HEK293 (cell line): ENCODE data around the gene ZNF629.
A peak's percentile ranks its signal among the peaks of the same experiment; 100 is the strongest.

Experiments used
- ATF2 ChIP-seq: fragments of 450-650 bp; formaldehyde crosslinking; IDR thresholded peaks from 2 replicates; pipeline ENCODE4 v1.5.1; 2016; ENCODE audit warnings: missing biosample characterization, missing genetic modification characterization, low read depth
- GFI1B ChIP-seq: fragments of 450-650 bp; formaldehyde crosslinking; IDR thresholded peaks from 2 replicates; pipeline ENCODE4 v1.5.1; 2016; ENCODE audit warnings: missing biosample characterization, missing genetic modification characterization
- OSR2 ChIP-seq: fragments of 450-650 bp; formaldehyde crosslinking; IDR thresholded peaks from 2 replicates; pipeline ENCODE4 v1.5.1; 2016; ENCODE audit warnings: missing biosample characterization, missing genetic modification characterization
- OVOL3 ChIP-seq: fragments of 450-650 bp; formaldehyde crosslinking; IDR thresholded peaks from 2 replicates; pipeline ENCODE4 v1.5.1; 2016; ENCODE audit warnings: missing biosample characterization, missing genetic modification characterization
- PATZ1 ChIP-seq: fragments of 450-650 bp; formaldehyde crosslinking; IDR thresholded peaks from 2 replicates; pipeline ENCODE4 v1.5.1; 2016; ENCODE audit warnings: missing biosample characterization, missing genetic modification characterization
- PRDM10 ChIP-seq: fragments of 450-650 bp; formaldehyde crosslinking; IDR thresholded peaks from 2 replicates; pipeline ENCODE4 v1.5.1; 2016; ENCODE audit warnings: missing biosample characterization, missing genetic modification characterization
- SP3 ChIP-seq: fragments of 450-650 bp; formaldehyde crosslinking; IDR thresholded peaks from 2 replicates; pipeline ENCODE4 v1.5.1; 2016; ENCODE audit warnings: missing biosample characterization, missing genetic modification characterization
- TCF7L2 ChIP-seq: IDR thresholded peaks from 2 replicates; pipeline ENCODE4 v1.6.1; 2011; ENCODE audit warnings: low read depth, mild to moderate bottlenecking, inconsistent platforms, low read length, moderate library complexity, borderline replicate concordance
- TRIM28 ChIP-seq: IDR thresholded peaks from 2 replicates; pipeline ENCODE4 v1.6.1; 2011; ENCODE audit warnings: low read length, control low read depth, borderline replicate concordance
- WT1 ChIP-seq: fragments of 450-650 bp; formaldehyde crosslinking; IDR thresholded peaks from 2 replicates; pipeline ENCODE4 v1.5.1; 2016; ENCODE audit warnings: missing biosample characterization, missing genetic modification characterization
- ZBTB48 ChIP-seq: fragments of 450-650 bp; formaldehyde crosslinking; IDR thresholded peaks from 2 replicates; pipeline ENCODE4 v1.5.1; 2016; ENCODE audit warnings: missing biosample characterization, missing genetic modification characterization
- ZBTB8A ChIP-seq: fragments of 450-650 bp; formaldehyde crosslinking; IDR thresholded peaks from 2 replicates; pipeline ENCODE4 v1.5.1; 2016; ENCODE audit warnings: missing biosample characterization, missing genetic modification characterization
- ZNF280C ChIP-seq: fragments of 450-650 bp; formaldehyde crosslinking; IDR thresholded peaks from 2 replicates; pipeline ENCODE4 v1.5.1; 2016; ENCODE audit warnings: missing biosample characterization, missing genetic modification characterization
- ZNF335 ChIP-seq: fragments of 450-650 bp; formaldehyde crosslinking; conservative IDR thresholded peaks from 2 replicates; pipeline ENCODE4 v1.5.1; 2016; ENCODE audit warnings: missing biosample characterization, missing genetic modification characterization
- ZNF341 ChIP-seq: fragments of 450-650 bp; formaldehyde crosslinking; IDR thresholded peaks from 2 replicates; pipeline ENCODE4; 2016; ENCODE audit warnings: low read depth, missing biosample characterization, missing genetic modification characterization
- ZNF404 ChIP-seq: fragments of 450-650 bp; formaldehyde crosslinking; IDR thresholded peaks from 2 replicates; pipeline ENCODE4 v1.5.1; 2017; ENCODE audit warnings: missing biosample characterization, missing genetic modification characterization
- ZNF513 ChIP-seq: fragments of 450-650 bp; IDR thresholded peaks from 2 replicates; pipeline ENCODE4 v1.5.1; 2018; ENCODE audit warnings: missing biosample characterization, missing genetic modification characterization
- ZNF521 ChIP-seq: fragments of 450-650 bp; formaldehyde crosslinking; IDR thresholded peaks from 2 replicates; pipeline ENCODE4 v1.5.1; 2017; ENCODE audit warnings: missing biosample characterization, mild to moderate bottlenecking, missing genetic modification characterization
- ZNF529 ChIP-seq: fragments of 450-650 bp; formaldehyde crosslinking; IDR thresholded peaks from 2 replicates; pipeline ENCODE4 v1.5.1; 2017; ENCODE audit warnings: missing genetic modification characterization, missing biosample characterization; ENCODE audit not compliant: insufficient replicate concordance
- ZNF561 ChIP-seq: fragments of 450-650 bp; IDR thresholded peaks from 2 replicates; pipeline ENCODE4 v1.5.1; 2018; ENCODE audit warnings: missing biosample characterization, missing genetic modification characterization, borderline replicate concordance
- ZNF645 ChIP-seq: fragments of 450-650 bp; formaldehyde crosslinking; IDR thresholded peaks from 2 replicates; pipeline ENCODE4; 2016; ENCODE audit warnings: missing biosample characterization, missing genetic modification characterization
- ZNF837 ChIP-seq: fragments of 450-650 bp; formaldehyde crosslinking; IDR thresholded peaks from 2 replicates; pipeline ENCODE4 v1.5.1; 2016; ENCODE audit warnings: missing biosample characterization, missing genetic modification characterization
- ZSCAN30 ChIP-seq: fragments of 450-650 bp; IDR thresholded peaks from 2 replicates; pipeline ENCODE4 v1.5.1; 2018; ENCODE audit warnings: missing biosample characterization, mild to moderate bottlenecking, missing genetic modification characterization, moderate library complexity
- TF ChIP-seq, protein P1 (sequence below): fragments of 450-650 bp; formaldehyde crosslinking; IDR thresholded peaks from 2 replicates; pipeline ENCODE4 v1.5.1; 2017; ENCODE audit warnings: missing biosample characterization, missing genetic modification characterization

The ZNF629 gene

DNA sequence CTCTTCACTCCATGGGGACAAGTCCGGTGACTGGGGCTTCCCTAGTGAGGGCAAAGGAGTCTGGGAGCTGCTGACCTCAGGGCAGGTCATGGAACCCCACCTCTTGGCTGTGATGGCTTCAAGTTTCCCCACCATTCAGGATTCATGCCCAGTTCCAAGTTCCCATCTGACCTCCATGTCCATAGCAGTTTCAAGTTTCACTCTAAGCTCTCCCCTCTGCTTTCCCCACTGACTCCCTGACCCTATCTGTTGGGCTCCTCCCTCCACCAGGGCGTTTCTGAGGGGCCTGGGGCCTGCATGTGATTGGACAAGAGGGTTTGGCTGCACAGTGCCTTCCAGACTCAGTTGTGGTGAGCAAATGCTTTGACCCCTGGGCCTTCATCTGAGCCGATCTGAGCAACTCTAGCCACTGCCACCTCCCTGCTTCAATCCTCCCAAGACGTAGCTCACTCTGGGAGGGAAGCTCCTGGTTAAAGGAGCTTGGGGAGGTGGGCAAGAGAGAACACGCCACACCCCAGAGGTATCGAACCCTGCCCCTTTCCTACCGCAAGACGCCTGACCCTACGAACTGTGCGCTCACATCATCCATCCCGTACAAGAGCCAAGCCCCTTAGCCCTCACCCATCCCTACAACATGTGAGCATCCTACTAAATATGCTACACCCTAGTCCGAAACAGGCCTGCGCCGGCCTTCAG is 8.3 kb downstream of the ZNF629 start (continued):
- TF ChIP-seq ZNF404 (tag by site-specific recombination) (no peak), OVOL3 (tag by site-specific recombination) (no peak), ZBTB8A (tag by site-specific recombination) (no peak), ZNF645 (0 out of 2 replicates have a peak, but pooled peaks have one; percentile 67), ZNF280C (no peak), TCF7L2 (no peak), ZBTB48 (peak; percentile 33; the same call in 1 of the 2 replicates), ZNF341 (tag by site-specific recombination) (no peak; the same call in 1 of the 2 replicates), SP3 (0 out of 2 replicates have a peak, but pooled peaks have one; percentile 24), PATZ1 (tag by site-specific recombination) (peak; percentile 35; the same call in 1 of the 2 replicates), ZSCAN30 (no peak), ZNF837 (no peak), PRDM10 (tag by site-specific recombination) (peak; percentile 52), ZNF561 (no peak), ZNF521 (tag by site-specific recombination) (no peak), ZNF335 (0 out of 2 replicates have a peak, but pooled peaks have one; percentile 4), OSR2 (no peak), ZNF529 (tag by site-specific recombination) (no peak), ZNF513 (no peak), TRIM28 (peak; percentile 69; the same call in 1 of the 2 replicates), GFI1B (no peak), WT1 (tag by site-specific recombination) (0 out of 2 replicates have a peak, but pooled peaks have one; percentile 22), ATF2 (tag by site-specific recombination) (no peak)
- TF ChIP-seq, protein P1, sequence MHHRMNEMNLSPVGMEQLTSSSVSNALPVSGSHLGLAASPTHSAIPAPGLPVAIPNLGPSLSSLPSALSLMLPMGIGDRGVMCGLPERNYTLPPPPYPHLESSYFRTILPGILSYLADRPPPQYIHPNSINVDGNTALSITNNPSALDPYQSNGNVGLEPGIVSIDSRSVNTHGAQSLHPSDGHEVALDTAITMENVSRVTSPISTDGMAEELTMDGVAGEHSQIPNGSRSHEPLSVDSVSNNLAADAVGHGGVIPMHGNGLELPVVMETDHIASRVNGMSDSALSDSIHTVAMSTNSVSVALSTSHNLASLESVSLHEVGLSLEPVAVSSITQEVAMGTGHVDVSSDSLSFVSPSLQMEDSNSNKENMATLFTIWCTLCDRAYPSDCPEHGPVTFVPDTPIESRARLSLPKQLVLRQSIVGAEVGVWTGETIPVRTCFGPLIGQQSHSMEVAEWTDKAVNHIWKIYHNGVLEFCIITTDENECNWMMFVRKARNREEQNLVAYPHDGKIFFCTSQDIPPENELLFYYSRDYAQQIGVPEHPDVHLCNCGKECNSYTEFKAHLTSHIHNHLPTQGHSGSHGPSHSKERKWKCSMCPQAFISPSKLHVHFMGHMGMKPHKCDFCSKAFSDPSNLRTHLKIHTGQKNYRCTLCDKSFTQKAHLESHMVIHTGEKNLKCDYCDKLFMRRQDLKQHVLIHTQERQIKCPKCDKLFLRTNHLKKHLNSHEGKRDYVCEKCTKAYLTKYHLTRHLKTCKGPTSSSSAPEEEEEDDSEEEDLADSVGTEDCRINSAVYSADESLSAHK (tag by site-specific recombination) = peak; percentile 100
